Measurements from ENCODE around the gene GBP2. TPM values are rescaled to one million over a fixed set of nuclear protein-coding genes. Genes with fewer than 3 reads are reported as not detected.

The GBP2 gene
- total RNA-seq, 1 donor from 2014 or later: not detected

DNA sequence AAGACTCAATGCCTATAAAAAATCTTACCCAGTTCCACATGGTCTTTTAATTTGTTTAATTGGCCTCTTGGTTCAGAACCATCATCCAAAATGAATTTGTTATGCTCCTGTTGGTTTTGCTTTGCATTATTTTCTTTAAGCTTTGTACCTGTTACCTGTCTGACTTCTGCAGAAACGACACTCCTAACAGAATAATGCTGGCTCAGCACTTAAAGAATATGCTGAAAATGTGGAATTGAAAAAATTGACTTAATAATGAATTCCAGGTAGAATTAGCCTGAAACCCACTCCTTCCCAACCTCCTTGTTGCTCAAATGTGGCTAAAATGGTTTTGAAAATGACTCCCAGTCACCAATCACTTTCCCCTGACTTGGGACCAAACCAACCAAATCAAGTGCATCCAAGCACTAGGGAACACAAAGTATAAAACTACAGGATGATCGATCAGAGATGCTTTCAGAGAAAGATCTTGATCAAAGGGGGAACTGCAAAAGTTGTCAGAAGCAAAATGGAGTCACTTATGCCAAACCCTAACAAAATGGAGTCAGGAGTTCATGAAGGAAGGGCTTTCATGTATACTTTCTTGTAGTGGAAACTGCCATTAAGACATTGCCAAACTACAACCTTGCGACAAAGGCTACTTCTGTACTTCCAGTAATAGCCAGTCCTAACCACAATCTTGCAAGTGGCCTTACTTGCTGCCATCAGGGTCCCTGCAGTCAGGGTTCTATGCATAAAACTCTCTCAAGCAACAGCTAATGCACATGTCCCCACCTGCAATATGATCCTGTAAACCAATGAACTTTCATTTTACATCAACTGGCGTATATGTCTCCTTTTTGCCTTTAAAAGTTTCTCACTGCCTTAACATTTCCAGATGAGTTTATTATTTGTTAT, 44.5 kb upstream of the GBP2 start:
- Mint-ChIP-seq H3K27ac (ENCODE audit: unreplicated experiment) (no peak overlapping the region), H3K9me3 (ENCODE audit: unreplicated experiment) (no peaks in the 10 kb centered on the region), H3K27me3 (ENCODE audit: unreplicated experiment) (no peaks in the 10 kb centered on the region), H3K4me1 (ENCODE audit: low read depth, unreplicated experiment) (no peaks in the 10 kb centered on the region), H3K4me3 (ENCODE audit: unreplicated experiment) (no peak overlapping the region), H3K36me3 (ENCODE audit: unreplicated experiment) (no peaks in the 10 kb centered on the region)
- TF ChIP-seq, protein P1, sequence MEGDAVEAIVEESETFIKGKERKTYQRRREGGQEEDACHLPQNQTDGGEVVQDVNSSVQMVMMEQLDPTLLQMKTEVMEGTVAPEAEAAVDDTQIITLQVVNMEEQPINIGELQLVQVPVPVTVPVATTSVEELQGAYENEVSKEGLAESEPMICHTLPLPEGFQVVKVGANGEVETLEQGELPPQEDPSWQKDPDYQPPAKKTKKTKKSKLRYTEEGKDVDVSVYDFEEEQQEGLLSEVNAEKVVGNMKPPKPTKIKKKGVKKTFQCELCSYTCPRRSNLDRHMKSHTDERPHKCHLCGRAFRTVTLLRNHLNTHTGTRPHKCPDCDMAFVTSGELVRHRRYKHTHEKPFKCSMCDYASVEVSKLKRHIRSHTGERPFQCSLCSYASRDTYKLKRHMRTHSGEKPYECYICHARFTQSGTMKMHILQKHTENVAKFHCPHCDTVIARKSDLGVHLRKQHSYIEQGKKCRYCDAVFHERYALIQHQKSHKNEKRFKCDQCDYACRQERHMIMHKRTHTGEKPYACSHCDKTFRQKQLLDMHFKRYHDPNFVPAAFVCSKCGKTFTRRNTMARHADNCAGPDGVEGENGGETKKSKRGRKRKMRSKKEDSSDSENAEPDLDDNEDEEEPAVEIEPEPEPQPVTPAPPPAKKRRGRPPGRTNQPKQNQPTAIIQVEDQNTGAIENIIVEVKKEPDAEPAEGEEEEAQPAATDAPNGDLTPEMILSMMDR (IDR thresholded peaks at IDR 0.05; ENCODE audit: partially characterized antibody, unreplicated experiment): no peak
- no peak for DNase-seq

DNA sequence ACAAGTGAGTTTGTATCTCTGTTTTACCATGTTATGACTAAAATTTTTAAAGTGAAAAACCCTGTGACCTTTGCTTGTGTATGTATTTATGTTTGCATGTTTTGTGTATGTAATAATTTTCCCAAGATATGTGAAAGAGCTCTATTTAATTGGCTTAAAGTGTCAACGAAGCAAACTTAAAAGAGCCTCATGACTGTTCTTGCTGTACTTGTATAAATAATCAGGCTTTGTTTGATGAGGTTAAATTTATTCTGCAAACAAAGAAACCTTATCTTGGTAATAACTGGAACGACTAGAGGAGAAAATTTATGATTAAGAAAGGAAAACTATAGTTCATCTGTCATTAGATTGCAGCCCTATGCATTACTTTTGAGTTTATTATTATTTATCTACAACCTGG, 43.3 kb upstream of the GBP2 start:
- Mint-ChIP-seq H3K27me3 (ENCODE audit: unreplicated experiment) (no peaks in the 10 kb centered on the region), H3K9me3 (ENCODE audit: unreplicated experiment) (no peaks in the 10 kb centered on the region), H3K4me1 (ENCODE audit: low read depth, unreplicated experiment) (no peaks in the 10 kb centered on the region), H3K27ac (ENCODE audit: unreplicated experiment) (no peak overlapping the region), H3K4me3 (ENCODE audit: unreplicated experiment) (no peak overlapping the region), H3K36me3 (ENCODE audit: unreplicated experiment) (no peaks in the 10 kb centered on the region)
- no peak for DNase-seq
- TF ChIP-seq, protein P1 (IDR thresholded peaks at IDR 0.05; ENCODE audit: partially characterized antibody, unreplicated experiment): no peak

DNA sequence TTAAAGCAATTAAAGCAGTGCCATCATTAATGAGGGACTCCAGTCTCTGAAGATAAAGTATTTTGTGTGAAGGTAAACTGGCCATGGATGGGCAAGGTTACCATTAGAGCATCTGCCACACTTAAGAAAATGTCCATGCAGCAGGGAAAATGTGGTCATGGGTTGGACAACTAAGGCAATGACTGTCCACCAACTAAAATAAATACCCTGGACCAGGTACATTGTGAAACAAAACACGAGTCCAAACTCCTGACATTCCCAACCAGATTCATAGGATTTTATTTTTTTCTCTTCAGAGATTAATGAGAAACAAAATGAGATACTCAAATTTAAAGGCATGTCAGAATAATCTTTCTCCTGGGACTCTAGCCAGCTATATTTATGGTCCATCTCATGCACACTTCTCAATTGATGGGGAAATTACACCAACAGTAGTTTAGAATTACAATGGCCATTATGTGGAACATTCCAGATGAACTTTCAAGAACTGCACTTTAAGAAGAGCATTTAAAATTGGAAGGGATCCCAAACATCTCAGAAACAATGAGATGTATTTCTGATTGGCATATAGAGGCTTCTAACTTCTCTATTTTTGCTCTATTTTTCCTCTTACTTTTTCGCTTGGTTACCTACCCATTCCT, 41.8 kb upstream of the GBP2 start:
- TF ChIP-seq, protein P1 (IDR thresholded peaks at IDR 0.05; ENCODE audit: partially characterized antibody, unreplicated experiment): no peak
- Mint-ChIP-seq H3K9me3 (ENCODE audit: unreplicated experiment) (no peaks in the 10 kb centered on the region), H3K4me1 (ENCODE audit: low read depth, unreplicated experiment) (no peaks in the 10 kb centered on the region), H3K27ac (ENCODE audit: unreplicated experiment) (no peak overlapping the region), H3K4me3 (ENCODE audit: unreplicated experiment) (no peak overlapping the region), H3K27me3 (ENCODE audit: unreplicated experiment) (no peaks in the 10 kb centered on the region), H3K36me3 (ENCODE audit: unreplicated experiment) (no peaks in the 10 kb centered on the region)
- no peak for DNase-seq

DNA sequence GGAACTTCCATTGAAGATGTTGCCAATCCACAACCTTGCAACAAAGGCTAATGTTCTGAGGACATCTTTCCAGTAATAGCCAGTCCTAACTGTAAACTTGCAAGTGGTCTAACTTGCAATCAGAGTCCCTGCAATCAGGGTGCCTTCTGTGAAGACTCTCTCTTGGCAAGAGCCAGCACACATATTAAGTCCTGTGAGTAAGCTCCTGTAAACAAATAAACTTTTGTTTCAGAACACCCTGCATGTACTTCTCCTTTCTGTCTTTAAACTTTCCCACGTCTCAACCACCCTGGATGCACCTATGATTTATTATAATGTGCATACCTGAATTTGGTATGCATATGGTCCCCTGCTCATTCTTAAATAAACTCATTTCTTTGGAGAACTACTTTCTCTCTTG, 40.8 kb upstream of the GBP2 start:
- no peaks in the 10 kb centered on the region for H3K9me3 Mint-ChIP-seq (ENCODE audit: unreplicated experiment)
- no peak for DNase-seq
- TF ChIP-seq, protein P1 (IDR thresholded peaks at IDR 0.05; ENCODE audit: partially characterized antibody, unreplicated experiment): no peak
- no peaks in the 10 kb centered on the region for H3K36me3 Mint-ChIP-seq (ENCODE audit: unreplicated experiment)
- H3K27ac Mint-ChIP-seq (ENCODE audit: unreplicated experiment): no peak overlapping the region
- H3K27me3 Mint-ChIP-seq (ENCODE audit: unreplicated experiment): no peaks in the 10 kb centered on the region
- H3K4me1 Mint-ChIP-seq (ENCODE audit: low read depth, unreplicated experiment): no peaks in the 10 kb centered on the region
- no peak overlapping the region for H3K4me3 Mint-ChIP-seq (ENCODE audit: unreplicated experiment)

DNA sequence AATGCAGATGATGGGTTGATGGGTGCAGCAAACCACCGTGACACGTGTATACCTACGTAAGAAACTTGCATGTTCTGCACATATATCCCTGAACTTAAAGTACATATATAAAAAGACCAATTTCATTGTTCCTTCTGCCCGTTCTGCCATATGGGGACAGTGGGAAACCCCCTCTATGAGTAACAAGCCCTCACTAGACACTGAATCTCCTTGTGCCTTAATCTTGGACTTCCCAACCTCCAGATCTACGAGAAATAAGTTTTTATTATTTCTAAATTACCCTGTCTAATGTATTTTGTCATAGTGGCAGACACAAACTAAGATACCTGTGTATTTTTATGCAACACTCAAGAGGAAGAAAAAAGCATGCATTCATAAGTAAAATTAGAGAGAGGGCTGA, 39.9 kb upstream of the GBP2 start:
- Mint-ChIP-seq H3K36me3 (ENCODE audit: unreplicated experiment) (no peaks in the 10 kb centered on the region), H3K4me1 (ENCODE audit: low read depth, unreplicated experiment) (no peaks in the 10 kb centered on the region), H3K27me3 (ENCODE audit: unreplicated experiment) (no peaks in the 10 kb centered on the region), H3K9me3 (ENCODE audit: unreplicated experiment) (no peaks in the 10 kb centered on the region), H3K27ac (ENCODE audit: unreplicated experiment) (no peak overlapping the region), H3K4me3 (ENCODE audit: unreplicated experiment) (no peak overlapping the region)
- no peak for DNase-seq
- TF ChIP-seq, protein P1 (IDR thresholded peaks at IDR 0.05; ENCODE audit: partially characterized antibody, unreplicated experiment): no peak
